Measurements from ENCODE around the gene CAMK1D.

The CAMK1D gene

GRCh38 chr10:12500381-12501303 is 151.3 kb downstream of the CAMK1D start (continued):
- TF ChIP-seq POU6F1 (CRISPR knock-in tag; IDR thresholded peaks at IDR 0.05; ENCODE audit: borderline replicate concordance, low read depth) (no peak), ARNTL (CRISPR knock-in tag; IDR thresholded peaks at IDR 0.05; ENCODE audit: borderline replicate concordance, low read depth) (no peak), ZNF8 (CRISPR knock-in tag; IDR thresholded peaks at IDR 0.05) (no peak)

GRCh38 chr10:12501324-12501723 is 152.0 kb downstream of the CAMK1D start:
- no peak for ATAC-seq
- TF ChIP-seq ARNTL (CRISPR knock-in tag; IDR thresholded peaks at IDR 0.05; ENCODE audit: borderline replicate concordance, low read depth) (no peak), ISL1 (CRISPR knock-in tag; IDR thresholded peaks at IDR 0.05) (no peak), RARB (CRISPR knock-in tag; IDR thresholded peaks at IDR 0.05) (no peak), ZC3H10 (CRISPR knock-in tag; IDR thresholded peaks at IDR 0.05) (no peak), ESRRG (CRISPR knock-in tag; IDR thresholded peaks at IDR 0.05) (no peak), SNAI2 (CRISPR knock-in tag; IDR thresholded peaks at IDR 0.05) (no peak), CREB5 (CRISPR knock-in tag; IDR thresholded peaks at IDR 0.05; ENCODE audit: low read depth) (no peak), ZNF8 (CRISPR knock-in tag; IDR thresholded peaks at IDR 0.05) (no peak), GLIS3 (CRISPR knock-in tag; IDR thresholded peaks at IDR 0.05) (no peak), ZFP3 (CRISPR knock-in tag; IDR thresholded peaks at IDR 0.05) (no peak), TCF4 (CRISPR knock-in tag; IDR thresholded peaks at IDR 0.05; ENCODE audit: borderline replicate concordance) (no peak), POU6F1 (CRISPR knock-in tag; IDR thresholded peaks at IDR 0.05; ENCODE audit: borderline replicate concordance, low read depth) (no peak), CSDC2 (CRISPR knock-in tag; IDR thresholded peaks at IDR 0.05) (no peak), CSRNP3 (CRISPR knock-in tag; IDR thresholded peaks at IDR 0.05) (no peak), PPARA (CRISPR knock-in tag; IDR thresholded peaks at IDR 0.05; ENCODE audit: borderline replicate concordance) (no peak), ZNF565 (CRISPR knock-in tag; conservative IDR thresholded peaks at IDR 0.05; ENCODE audit: low read depth) (no peak), ZFP30 (CRISPR knock-in tag; IDR thresholded peaks at IDR 0.05) (no peak), TSHZ2 (CRISPR knock-in tag; IDR thresholded peaks at IDR 0.05) (no peak)

GRCh38 chr10:12501841-12502525 is 152.6 kb downstream of the CAMK1D start:
- peak; percentile 26; the same call in 1 of the 3 replicates for ATAC-seq
- TF ChIP-seq ZNF565 (CRISPR knock-in tag; conservative IDR thresholded peaks at IDR 0.05; ENCODE audit: low read depth) (no peak), ISL1 (CRISPR knock-in tag; IDR thresholded peaks at IDR 0.05) (no peak), TCF4 (CRISPR knock-in tag; IDR thresholded peaks at IDR 0.05; ENCODE audit: borderline replicate concordance) (no peak), OSR1 (CRISPR knock-in tag; IDR thresholded peaks at IDR 0.05) (no peak), PPARA (CRISPR knock-in tag; IDR thresholded peaks at IDR 0.05; ENCODE audit: borderline replicate concordance) (no peak), PATZ1 (CRISPR knock-in tag; IDR thresholded peaks at IDR 0.05; ENCODE audit: borderline replicate concordance) (no peak), ZFP30 (CRISPR knock-in tag; IDR thresholded peaks at IDR 0.05) (no peak), CREB5 (CRISPR knock-in tag; IDR thresholded peaks at IDR 0.05; ENCODE audit: low read depth) (no peak), RARB (CRISPR knock-in tag; IDR thresholded peaks at IDR 0.05) (no peak), ARNTL (CRISPR knock-in tag; IDR thresholded peaks at IDR 0.05; ENCODE audit: borderline replicate concordance, low read depth) (no peak), SNAI2 (CRISPR knock-in tag; IDR thresholded peaks at IDR 0.05) (no peak), TOX (CRISPR knock-in tag; IDR thresholded peaks at IDR 0.05; ENCODE audit: borderline replicate concordance) (no peak), ZNF8 (CRISPR knock-in tag; IDR thresholded peaks at IDR 0.05) (no peak)

Data from SK-N-SH treated with all-trans-retinoic acid at 6 μM for 48 hours (cell line).